Thyroid gland (tissue), 4 donors: ENCODE measurements around the gene SMG9. TPM values are rescaled to one million over a fixed set of nuclear protein-coding genes. Genes with fewer than 3 reads are reported as not detected.

Experiments used
- DNase-seq, 2 donors: peaks; one replicate each; pipeline ENCODE4 v3.0.0-alpha.2; 2019
- H3K27ac ChIP-seq, 3 donors: fragments of 200-600 bp; sonication (generic); 1 replicate in 2 of 3; 2 replicates in 1 of 3; pipeline ENCODE4 v1.5.1; 2016 to 2019; ENCODE audit warnings: mild to moderate bottlenecking in 1 of 3, moderate library complexity in 1 of 3
- H3K27me3 ChIP-seq: fragments of 200-600 bp; sonication (generic); one replicate; pipeline ENCODE4 v1.5.1; 2019
- H3K36me3 ChIP-seq, 2 donors: fragments of 200-600 bp; sonication (generic); one replicate each; pipeline ENCODE4 v1.5.1; 2016 to 2019
- H3K4me1 ChIP-seq, 2 donors: fragments of 200-600 bp; sonication (generic); one replicate each; pipeline ENCODE4 v1.5.1; 2017 to 2019
- H3K4me3 ChIP-seq, 3 donors: fragments of 200-600 bp; sonication (generic); replicated peaks in 1 of 3; 1 replicate in 2 of 3; 2 replicates in 1 of 3; pipeline ENCODE4 v1.5.1; 2016; ENCODE audit warnings: mild to moderate bottlenecking in 1 of 3
- H3K9me3 ChIP-seq: fragments of 200-600 bp; sonication (generic); one replicate; pipeline ENCODE4 v1.5.1; 2017
- CTCF ChIP-seq, 6 experiments: fragments of 200-600 bp in 3 of 6; fragments of 450-650 bp in 3 of 6; sonication (generic) in 3 of 6; IDR thresholded peaks; one replicate each; pipeline ENCODE4 v1.5.1; 2016 to 2019; ENCODE audit warnings: antibody characterized with exemption in 6 of 6, mild to moderate bottlenecking in 2 of 6, inconsistent platforms in 1 of 6, moderate library complexity in 1 of 6
- POLR2A ChIP-seq, 2 donors: fragments of 450-650 bp; IDR thresholded peaks; one replicate each; pipeline ENCODE4 v1.6.1; 2017; ENCODE audit warnings: antibody characterized with exemption in 2 of 2, mild to moderate bottlenecking in 2 of 2, moderate library complexity in 1 of 2
- WGBS, 2 donors: methylation state at CpG; one replicate each; pipeline ENCODE4 v1.1.5; 2017; 5-methylcytosine and 5-hydroxymethylcytosine counted together
- intact Hi-C: fragments of 100-400 bp; cut with DNase I; formaldehyde crosslinking; loops from one replicate; pipeline ENCODE4 v1.15.1; 2023
- total RNA-seq, 4 donors: library from RNA; depleted of rRNA; stranded (reverse); fragments of >200 nt; gene quantifications; one replicate each; pipeline ENCODE4 v1.2.3, GENCODE V29; 2016

SMG9 gene
- total RNA-seq, 4 donors from 2014 or later = 15.5 to 34.4 (median 18.8) TPM

DNA sequence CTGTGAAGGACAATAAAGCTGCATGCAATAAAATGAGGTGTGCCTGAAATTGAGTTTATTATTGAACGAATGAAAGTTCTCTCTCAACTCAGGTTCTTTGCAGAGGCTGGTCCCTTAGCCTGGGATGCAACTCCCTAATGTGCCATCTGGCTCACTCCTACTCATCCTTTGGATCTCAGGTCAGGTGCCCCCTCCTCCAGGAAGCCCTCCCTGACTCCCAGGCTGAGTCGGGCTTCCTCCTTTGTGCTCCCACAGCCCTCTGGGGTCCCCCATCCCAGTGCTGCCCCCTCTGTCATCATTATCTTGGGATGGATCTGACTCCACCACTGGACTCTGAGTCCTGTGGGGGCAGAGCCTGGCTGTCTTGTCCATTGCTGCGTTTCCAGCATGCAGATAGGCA is 41.6 kb downstream of the SMG9 start:
- Histone ChIP-seq H3K36me3 (no peaks in the 10 kb centered on the region), H3K27me3 (no peaks in the 10 kb centered on the region), H3K9me3 (no peaks in the 10 kb centered on the region), H3K4me1 (no peaks in the 10 kb centered on the region), H3K27ac (no peak overlapping the region), H3K4me3 (no peak overlapping the region)
- intact Hi-C loops = no loop called here
- TF ChIP-seq POLR2A (IDR thresholded peaks at IDR 0.05) = no peak
- no peak for TF ChIP-seq CTCF (IDR thresholded peaks at IDR 0.05)
- DNase-seq = no peak
- WGBS, 2 donors = 62 to 82% methylated on average over 3 of the region's 3 CpGs

DNA sequence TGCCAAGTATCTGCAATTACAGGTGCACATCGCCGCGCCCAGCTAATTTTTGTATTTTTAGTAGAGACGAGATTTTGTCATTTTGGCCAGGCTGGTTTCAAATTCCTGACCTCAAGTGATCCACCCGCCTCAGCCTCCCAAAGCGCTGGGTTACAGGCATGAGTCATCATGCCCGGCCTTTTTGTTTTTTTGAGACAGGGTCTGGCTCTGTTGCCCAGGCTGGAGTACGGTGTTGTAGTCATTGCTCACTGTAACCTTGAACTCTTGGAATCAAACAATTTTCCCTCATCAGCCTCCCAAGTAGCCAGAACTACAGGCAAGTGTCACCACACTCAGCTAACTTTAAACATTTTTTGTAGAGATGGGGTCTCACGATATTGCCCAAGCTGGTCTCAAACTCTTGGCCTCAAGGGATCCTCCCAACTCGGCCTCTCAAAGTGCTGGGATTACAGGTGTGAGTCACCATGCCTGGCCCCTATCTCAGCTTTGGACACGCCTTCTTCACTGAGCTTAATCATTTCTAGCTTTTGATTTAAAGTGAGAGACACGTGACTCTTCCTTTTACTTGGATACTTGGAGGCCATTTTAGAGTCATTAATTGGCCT is 42.9 kb downstream of the SMG9 start:
- WGBS, 2 donors = 60 to 65% methylated on average over 12 of the region's 12 CpGs
- no peaks in the 10 kb centered on the region for H3K27me3 ChIP-seq
- H3K27ac ChIP-seq = no peak overlapping the region
- no peaks in the 10 kb centered on the region for H3K36me3 ChIP-seq
- no peaks in the 10 kb centered on the region for H3K4me1 ChIP-seq
- H3K4me3 ChIP-seq = no peak overlapping the region
- intact Hi-C loops = no loop called here
- DNase-seq = no peak
- TF ChIP-seq POLR2A (IDR thresholded peaks at IDR 0.05) (no peak), CTCF (IDR thresholded peaks at IDR 0.05) (no peak)
- H3K9me3 ChIP-seq = no peaks in the 10 kb centered on the region

DNA sequence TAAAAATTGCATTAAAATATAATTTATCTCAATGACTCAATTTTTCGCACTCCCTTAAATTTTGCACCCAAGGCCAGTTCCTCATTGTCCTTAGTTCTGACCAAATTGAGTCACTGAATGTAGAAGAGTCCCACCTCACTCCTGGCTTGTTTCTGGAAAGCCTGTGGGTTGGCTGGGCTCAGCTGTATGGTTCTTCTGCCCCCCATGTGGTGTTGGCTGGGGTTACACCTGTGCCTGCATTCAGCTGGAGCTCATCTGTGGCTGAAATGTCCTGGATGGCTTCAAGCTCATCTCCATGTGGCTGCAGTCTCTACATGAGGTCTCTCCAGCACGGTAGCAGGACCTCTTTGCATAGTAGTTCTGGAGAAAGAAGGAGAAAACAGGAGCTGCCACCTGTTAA is 46.0 kb downstream of the SMG9 start:
- no peak overlapping the region for H3K4me3 ChIP-seq
- TF ChIP-seq POLR2A (IDR thresholded peaks at IDR 0.05) = no peak
- no peak for TF ChIP-seq CTCF (IDR thresholded peaks at IDR 0.05)
- intact Hi-C loops = no loop called here
- no peaks in the 10 kb centered on the region for H3K4me1 ChIP-seq
- H3K27ac ChIP-seq = no peak overlapping the region
- no peaks in the 10 kb centered on the region for H3K9me3 ChIP-seq
- H3K36me3 ChIP-seq = no peaks in the 10 kb centered on the region
- H3K27me3 ChIP-seq = no peaks in the 10 kb centered on the region
- 56 to 67% methylated on average over 2 of the region's 2 CpGs for WGBS, 2 donors
- no peak for DNase-seq

- Histone ChIP-seq H3K36me3 (no peaks in the 10 kb centered on the region), H3K9me3 (no peaks in the 10 kb centered on the region), H3K4me3 (no peak overlapping the region), H3K27ac (no peak overlapping the region), H3K4me1 (no peaks in the 10 kb centered on the region), H3K27me3 (no peaks in the 10 kb centered on the region)
- no peak for TF ChIP-seq POLR2A (IDR thresholded peaks at IDR 0.05)
- TF ChIP-seq CTCF (IDR thresholded peaks at IDR 0.05) = no peak
- WGBS, 2 donors = 89 to 91% methylated on average over 13 of the region's 13 CpGs
- DNase-seq = no peak
- intact Hi-C loops = no loop called here
Observed at GRCh38 chr19:43707158-43707712, 47.5 kb downstream of the SMG9 start.

DNA sequence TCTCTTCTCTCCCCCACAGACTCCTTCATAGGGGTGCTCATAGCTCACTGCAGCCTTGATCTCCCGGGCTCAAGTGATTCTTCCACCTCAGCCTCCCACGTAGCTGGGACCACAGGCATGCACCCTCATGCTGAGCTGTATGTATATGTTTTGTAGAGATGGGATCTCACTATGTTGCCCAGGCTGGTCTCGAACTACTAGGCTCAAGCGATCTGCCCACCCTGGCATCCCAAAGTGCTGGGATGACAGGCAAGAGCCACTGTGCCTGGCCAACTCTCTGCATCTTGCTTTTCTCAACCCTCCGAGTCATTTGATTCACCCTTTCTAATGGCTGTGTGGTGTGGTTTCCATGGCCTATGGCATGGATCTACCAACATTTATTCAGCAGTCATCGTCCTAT is 49.0 kb downstream of the SMG9 start:
- intact Hi-C loops = no loop called here
- Histone ChIP-seq H3K9me3 (no peaks in the 10 kb centered on the region), H3K27ac (no peak overlapping the region), H3K27me3 (no peaks in the 10 kb centered on the region), H3K4me3 (no peak overlapping the region), H3K36me3 (no peaks in the 10 kb centered on the region), H3K4me1 (no peaks in the 10 kb centered on the region)
- WGBS, 2 donors = 78 to 90% methylated on average over 6 of the region's 6 CpGs
- no peak for DNase-seq
- TF ChIP-seq CTCF (IDR thresholded peaks at IDR 0.05) = no peak
- TF ChIP-seq POLR2A (IDR thresholded peaks at IDR 0.05) = no peak
